Thoracic aorta (tissue), 2 donors: ENCODE measurements around the gene CHST8. TPM values are rescaled to one million over a fixed set of nuclear protein-coding genes. Genes with fewer than 3 reads are reported as not detected.

Experiments used
- ATAC-seq: fragments of 150-250 bp; one replicate; pipeline ENCODE4 v1.8.0; 2017; ENCODE audit warnings: low read depth; ENCODE audit not compliant: insufficient number of reproducible peaks, low FRiP score
- DNase-seq: peaks from one replicate; pipeline ENCODE4 v3.0.0-alpha.2; 2020; ENCODE audit warnings: low spot score
- H3K27ac ChIP-seq, 2 donors: fragments of 200-600 bp; sonication (generic); 1 replicate in 1 of 2; 2 replicates in 1 of 2; pipeline ENCODE4 v1.5.1; 2016; ENCODE audit warnings: mild to moderate bottlenecking in 2 of 2, moderate library complexity in 2 of 2
- H3K27me3 ChIP-seq: fragments of 200-600 bp; sonication (generic); replicated peaks from 2 replicates; pipeline ENCODE4 v1.6.0; 2016; ENCODE audit warnings: mild to moderate bottlenecking; ENCODE audit not compliant: insufficient read depth
- H3K36me3 ChIP-seq: fragments of 200-600 bp; sonication (generic); one replicate; pipeline ENCODE4 v1.5.1; 2016
- H3K4me1 ChIP-seq, 2 donors: fragments of 200-600 bp; sonication (generic); 1 replicate in 1 of 2; 2 replicates in 1 of 2; pipeline versions ENCODE4 v1.5.1 to v1.6.0; 2016; ENCODE audit warnings: low read depth in 2 of 2, mild to moderate bottlenecking in 1 of 2; ENCODE audit not compliant: control insufficient read depth in 1 of 2
- H3K4me3 ChIP-seq: fragments of 200-600 bp; sonication (generic); 2 replicates; pipeline ENCODE4 v1.5.1; 2016; ENCODE audit warnings: mild to moderate bottlenecking
- H3K9me3 ChIP-seq: fragments of 200-600 bp; sonication (generic); 2 replicates; pipeline ENCODE4 v1.5.1; 2016
- total RNA-seq, 2 donors: library from RNA; depleted of rRNA; stranded (reverse); fragments of >200 nt; gene quantifications; one replicate each; pipeline versions ENCODE4 v1.1.0 to v1.2.3, GENCODE V29; 2016
- TF ChIP-seq, protein P1 (sequence below): fragments of 200-600 bp; sonication (generic); IDR thresholded peaks from one replicate; pipeline ENCODE4 v1.5.1; 2019; ENCODE audit warnings: antibody characterized with exemption

The CHST8 gene
- total RNA-seq, 2 donors from 2014 or later: 0.28 TPM; not detected in 1

DNA sequence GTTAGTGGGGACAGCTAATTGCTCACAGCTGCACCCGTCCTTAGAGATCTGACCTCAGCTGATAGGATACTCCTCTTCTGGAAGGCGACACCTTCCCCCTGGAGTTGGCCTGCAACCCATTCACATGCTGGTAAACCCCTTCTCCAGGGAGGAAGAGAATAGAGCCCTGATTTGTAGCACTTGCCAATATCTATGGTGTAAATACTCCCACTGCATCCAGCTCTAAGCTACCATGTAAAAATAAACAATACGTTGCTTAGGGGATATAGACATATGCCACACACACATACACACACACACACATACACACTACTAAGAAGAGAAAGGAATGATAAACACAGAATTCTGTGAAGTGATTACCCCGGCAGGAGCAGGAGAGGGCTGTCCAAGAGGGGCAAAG, 125.5 kb downstream of the CHST8 start:
- H3K4me3 ChIP-seq: no peak overlapping the region
- DNase-seq (no peak), ATAC-seq (no peak)
- TF ChIP-seq, protein P1, sequence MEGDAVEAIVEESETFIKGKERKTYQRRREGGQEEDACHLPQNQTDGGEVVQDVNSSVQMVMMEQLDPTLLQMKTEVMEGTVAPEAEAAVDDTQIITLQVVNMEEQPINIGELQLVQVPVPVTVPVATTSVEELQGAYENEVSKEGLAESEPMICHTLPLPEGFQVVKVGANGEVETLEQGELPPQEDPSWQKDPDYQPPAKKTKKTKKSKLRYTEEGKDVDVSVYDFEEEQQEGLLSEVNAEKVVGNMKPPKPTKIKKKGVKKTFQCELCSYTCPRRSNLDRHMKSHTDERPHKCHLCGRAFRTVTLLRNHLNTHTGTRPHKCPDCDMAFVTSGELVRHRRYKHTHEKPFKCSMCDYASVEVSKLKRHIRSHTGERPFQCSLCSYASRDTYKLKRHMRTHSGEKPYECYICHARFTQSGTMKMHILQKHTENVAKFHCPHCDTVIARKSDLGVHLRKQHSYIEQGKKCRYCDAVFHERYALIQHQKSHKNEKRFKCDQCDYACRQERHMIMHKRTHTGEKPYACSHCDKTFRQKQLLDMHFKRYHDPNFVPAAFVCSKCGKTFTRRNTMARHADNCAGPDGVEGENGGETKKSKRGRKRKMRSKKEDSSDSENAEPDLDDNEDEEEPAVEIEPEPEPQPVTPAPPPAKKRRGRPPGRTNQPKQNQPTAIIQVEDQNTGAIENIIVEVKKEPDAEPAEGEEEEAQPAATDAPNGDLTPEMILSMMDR: no peak
- no peak overlapping the region for H3K27ac ChIP-seq
- no peaks in the 10 kb centered on the region for H3K27me3 ChIP-seq
- H3K36me3 ChIP-seq: no peaks in the 10 kb centered on the region
- H3K9me3 ChIP-seq: no peaks in the 10 kb centered on the region
- no peaks in the 10 kb centered on the region for H3K4me1 ChIP-seq

DNA sequence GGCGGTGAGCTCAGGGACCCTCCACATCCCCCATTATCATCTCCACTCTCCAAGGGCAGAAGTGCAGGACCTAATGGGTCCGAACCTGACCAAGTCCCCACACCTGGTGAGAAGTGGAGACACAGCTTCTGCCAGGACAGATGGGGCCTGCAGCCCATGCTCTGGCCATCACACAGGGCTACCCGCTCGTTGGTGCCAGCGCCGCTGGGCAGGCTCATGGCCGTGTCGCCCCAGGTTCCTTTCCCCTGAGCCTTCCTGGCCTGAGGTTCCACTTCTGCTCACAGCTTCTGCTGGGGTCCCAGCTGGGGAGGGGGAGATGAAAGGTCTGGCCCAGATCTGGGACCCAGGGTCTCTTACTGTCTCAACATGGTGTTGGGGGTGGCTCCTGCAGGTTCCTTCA, 126.5 kb downstream of the CHST8 start:
- Histone ChIP-seq H3K4me1 (no peaks in the 10 kb centered on the region), H3K9me3 (no peaks in the 10 kb centered on the region), H3K36me3 (no peaks in the 10 kb centered on the region), H3K27me3 (no peaks in the 10 kb centered on the region), H3K27ac (no peak overlapping the region), H3K4me3 (no peak overlapping the region)
- ATAC-seq (no peak), DNase-seq (no peak)
- TF ChIP-seq, protein P1: no peak

DNA sequence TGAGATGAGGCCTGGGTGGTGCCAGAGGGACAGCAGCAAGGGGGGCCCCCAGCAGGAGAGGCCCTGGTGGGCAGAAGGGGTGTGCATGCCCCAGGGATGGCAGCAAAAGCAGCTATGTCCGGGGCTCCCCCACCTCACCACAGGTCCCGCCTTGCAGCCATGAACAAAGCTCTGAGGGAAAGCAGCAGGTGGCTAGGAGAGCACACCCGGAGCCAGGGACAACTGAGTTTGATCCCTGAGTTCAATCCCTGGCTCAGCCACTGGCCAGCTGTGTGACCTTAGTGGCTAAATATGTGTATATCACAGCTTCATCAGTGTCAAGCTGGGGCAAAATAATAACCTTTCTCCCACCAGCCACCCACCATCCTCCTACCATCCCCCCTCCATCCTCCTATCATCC, 127.3 kb downstream of the CHST8 start:
- TF ChIP-seq, protein P1: no peak
- Histone ChIP-seq H3K36me3 (no peaks in the 10 kb centered on the region), H3K4me1 (no peaks in the 10 kb centered on the region), H3K27me3 (no peaks in the 10 kb centered on the region), H3K9me3 (no peaks in the 10 kb centered on the region), H3K4me3 (no peak overlapping the region), H3K27ac (no peak overlapping the region)
- no peak for ATAC-seq
- DNase-seq: no peak

DNA sequence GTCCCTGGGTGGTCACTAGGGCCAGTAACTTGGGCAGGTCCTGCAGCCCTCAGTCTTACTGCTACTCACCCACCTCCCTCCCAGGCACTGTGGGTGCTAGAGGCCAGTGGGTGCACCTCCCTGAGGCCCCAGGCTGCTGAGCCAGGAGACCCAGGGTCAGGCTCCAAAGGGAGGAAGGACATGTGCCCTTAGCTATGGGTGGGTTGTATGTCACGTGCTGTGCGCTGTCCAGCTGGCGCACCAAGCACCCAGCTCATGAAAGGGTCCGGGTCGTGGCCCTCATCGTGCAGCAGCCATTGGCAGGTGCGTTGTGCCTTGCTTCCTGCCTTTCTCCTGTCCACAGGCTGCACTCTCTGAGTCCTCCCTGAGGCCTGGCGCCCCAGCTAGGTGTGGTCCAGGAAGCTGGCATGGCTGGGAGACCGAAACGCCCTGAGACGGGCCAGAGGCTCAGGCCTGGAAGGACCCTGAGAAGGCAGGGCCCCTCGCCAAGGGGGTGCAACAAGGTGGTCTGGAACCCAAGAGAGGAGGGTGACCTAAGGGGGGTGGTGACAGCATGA, 127.9 kb downstream of the CHST8 start:
- no peak for DNase-seq
- Histone ChIP-seq H3K4me3 (no peak overlapping the region), H3K27ac (no peak overlapping the region), H3K27me3 (no peaks in the 10 kb centered on the region), H3K4me1 (no peaks in the 10 kb centered on the region), H3K9me3 (no peaks in the 10 kb centered on the region), H3K36me3 (no peaks in the 10 kb centered on the region)
- ATAC-seq: no peak
- TF ChIP-seq, protein P1: no peak

DNA sequence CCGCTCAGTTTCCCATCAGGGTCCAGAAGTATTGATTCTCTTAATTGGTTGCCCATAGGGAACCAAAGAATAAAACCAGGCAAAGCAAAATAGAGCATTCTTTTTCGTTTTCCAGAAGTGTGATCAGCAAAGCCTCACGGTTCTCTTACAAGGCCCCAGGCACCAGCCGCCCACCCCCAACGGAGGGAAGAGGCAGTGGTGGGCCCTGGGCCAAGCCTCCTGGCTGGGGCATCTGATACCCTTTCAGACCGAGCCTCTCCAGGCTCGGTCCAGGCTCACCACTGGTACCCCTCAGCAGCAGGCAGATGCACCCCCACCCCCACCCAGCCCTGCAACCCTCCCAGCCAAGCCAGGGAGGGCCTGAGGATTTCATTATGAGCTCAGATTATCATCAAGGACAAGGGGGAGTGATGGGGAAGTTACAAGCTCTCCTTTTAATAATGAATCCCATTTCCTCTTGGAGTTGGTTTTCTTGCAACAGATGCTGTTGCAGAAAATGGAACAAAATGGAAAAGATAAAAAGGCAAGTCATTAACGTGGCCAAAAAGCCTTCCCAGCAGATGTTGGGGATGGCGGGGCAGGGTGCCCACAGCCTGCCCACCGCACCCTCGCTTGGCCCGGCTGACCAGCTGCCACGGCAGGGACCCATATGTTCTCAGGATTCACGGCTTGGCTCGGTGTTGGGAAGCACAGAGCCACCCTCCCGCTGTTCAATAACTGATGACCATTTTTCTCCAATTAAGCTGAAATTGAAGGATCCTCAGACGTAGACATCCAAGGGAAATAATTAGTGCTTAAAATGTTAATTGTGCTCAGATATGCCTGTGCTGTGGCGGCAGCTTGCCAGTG, 129.1 kb downstream of the CHST8 start:
- TF ChIP-seq, protein P1: no peak
- no peaks in the 10 kb centered on the region for H3K9me3 ChIP-seq
- H3K36me3 ChIP-seq: no peaks in the 10 kb centered on the region
- no peak for ATAC-seq
- no peaks in the 10 kb centered on the region for H3K4me1 ChIP-seq
- no peak overlapping the region for H3K27ac ChIP-seq
- no peak for DNase-seq
- H3K27me3 ChIP-seq: no peaks in the 10 kb centered on the region
- H3K4me3 ChIP-seq: no peak overlapping the region
